Loucy (cell line): ENCODE results near the gene HSH2D.

ENCODE experiments used
- EZH2phosphoT487 ChIP-seq: fragments of 200-600 bp; IDR thresholded peaks from 2 replicates; pipeline ENCODE4 v1.6.1; 2018; ENCODE audit warnings: antibody characterized with exemption, mild to moderate bottlenecking, moderate library complexity, borderline replicate concordance
- TF ChIP-seq, protein P1 (sequence below): fragments of 200-600 bp; sonication (generic); conservative IDR thresholded peaks from 2 replicates; pipeline ENCODE4 v1.5.1; 2014; ENCODE audit warnings: mild to moderate bottlenecking, antibody characterized with exemption, low read length

DNA sequence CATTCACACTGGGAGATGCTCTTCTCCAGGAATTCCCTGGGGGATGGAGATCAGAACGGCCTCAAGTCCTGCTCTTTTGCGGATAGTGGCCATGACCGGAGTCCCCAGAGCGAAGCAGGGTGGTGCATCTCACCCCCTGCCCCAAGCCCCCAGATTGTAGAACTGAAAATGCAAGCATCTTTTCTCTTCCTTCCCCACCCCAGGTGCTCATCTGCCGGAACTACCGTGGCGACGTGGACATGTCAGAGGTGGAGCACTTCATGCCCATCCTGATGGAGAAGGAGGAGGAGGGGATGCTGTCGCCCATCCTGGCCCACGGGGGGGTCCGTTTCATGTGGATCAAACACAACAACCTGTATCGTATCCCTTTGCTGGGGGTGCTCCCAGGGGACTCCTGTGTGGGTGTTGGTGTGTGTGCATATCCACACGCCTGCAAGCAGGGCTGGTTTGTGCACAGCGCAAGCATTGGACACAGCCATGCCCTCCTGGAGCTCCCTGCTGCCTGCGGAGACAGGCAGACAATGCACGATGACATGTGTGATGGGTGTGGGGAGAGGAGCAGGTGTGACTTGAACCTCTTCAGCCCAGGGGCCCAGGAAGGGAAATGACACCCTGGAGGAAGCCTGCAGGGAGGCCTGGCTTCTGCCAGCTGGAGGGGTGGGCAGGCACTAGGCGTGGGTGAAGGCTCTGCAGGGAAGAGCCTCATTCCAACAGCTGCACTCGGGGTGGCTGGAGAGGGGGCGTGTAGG, 59.9 kb downstream of the HSH2D start:
- TF ChIP-seq EZH2phosphoT487: no peak
- TF ChIP-seq, protein P1, sequence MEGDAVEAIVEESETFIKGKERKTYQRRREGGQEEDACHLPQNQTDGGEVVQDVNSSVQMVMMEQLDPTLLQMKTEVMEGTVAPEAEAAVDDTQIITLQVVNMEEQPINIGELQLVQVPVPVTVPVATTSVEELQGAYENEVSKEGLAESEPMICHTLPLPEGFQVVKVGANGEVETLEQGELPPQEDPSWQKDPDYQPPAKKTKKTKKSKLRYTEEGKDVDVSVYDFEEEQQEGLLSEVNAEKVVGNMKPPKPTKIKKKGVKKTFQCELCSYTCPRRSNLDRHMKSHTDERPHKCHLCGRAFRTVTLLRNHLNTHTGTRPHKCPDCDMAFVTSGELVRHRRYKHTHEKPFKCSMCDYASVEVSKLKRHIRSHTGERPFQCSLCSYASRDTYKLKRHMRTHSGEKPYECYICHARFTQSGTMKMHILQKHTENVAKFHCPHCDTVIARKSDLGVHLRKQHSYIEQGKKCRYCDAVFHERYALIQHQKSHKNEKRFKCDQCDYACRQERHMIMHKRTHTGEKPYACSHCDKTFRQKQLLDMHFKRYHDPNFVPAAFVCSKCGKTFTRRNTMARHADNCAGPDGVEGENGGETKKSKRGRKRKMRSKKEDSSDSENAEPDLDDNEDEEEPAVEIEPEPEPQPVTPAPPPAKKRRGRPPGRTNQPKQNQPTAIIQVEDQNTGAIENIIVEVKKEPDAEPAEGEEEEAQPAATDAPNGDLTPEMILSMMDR: no peak
